GM18499 (cell line): ENCODE measurements around the gene ALDH3B2.
"Not testable (repeated sequence)": the region's sequence is repeated elsewhere in the genome, so short reads cannot be mapped to it uniquely, and the experiment has no call there.

ENCODE experiments used
- ATAC-seq: cut with Tn5 transposase; IDR thresholded peaks from one replicate; pipeline ENCODE4 v1.9.1; 2021; ENCODE audit warnings: moderate number of reproducible peaks; ENCODE audit not compliant: insufficient read depth, unreplicated experiment

The ALDH3B2 gene

DNA sequence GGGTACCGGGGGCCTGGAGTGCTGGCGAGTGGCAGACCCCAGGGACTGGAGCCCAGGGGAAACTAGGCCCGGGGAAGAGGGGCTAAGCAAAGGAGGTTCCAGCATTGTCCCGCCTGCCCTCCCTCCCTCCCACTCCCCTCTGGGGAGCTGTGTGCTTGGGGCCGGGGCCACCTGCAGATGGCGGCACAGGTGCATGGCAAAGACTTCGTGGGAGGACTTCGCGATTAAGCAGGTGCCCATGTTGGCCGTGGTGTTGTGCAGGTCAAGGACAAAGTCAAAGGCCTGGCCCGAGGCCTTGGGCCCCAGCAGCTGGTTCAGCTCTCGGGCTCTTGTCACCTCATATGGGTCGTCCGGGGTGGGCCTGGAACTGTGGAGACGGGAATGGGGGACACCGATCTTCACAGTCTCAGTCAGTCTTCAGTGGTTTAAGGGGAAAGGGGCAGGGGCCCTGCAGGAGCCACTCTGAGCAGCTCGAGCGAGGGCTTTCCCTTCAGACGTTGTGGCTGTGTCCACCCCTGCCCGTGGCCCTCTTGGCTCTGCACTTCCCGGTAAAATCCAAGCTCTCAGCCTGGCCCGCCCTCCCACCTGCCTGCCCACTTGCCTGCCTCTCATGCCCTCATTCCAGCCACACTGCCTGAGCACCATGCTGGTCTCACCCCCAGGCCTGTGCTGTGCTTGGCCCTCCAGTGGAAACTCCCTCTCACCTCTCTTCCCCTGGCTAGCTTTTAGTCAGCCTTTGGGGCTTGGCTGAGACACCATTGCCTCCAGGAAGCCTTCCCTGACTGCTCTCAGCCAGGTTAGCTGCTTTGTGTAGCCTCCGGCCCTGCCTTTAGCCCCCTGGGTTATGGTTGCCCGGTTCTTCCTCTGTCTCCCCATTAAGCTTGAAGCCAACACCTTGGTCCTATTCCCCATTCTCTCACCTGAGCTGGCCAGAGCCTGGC, 28.6 kb downstream of the ALDH3B2 start:
- no peak for ATAC-seq

DNA sequence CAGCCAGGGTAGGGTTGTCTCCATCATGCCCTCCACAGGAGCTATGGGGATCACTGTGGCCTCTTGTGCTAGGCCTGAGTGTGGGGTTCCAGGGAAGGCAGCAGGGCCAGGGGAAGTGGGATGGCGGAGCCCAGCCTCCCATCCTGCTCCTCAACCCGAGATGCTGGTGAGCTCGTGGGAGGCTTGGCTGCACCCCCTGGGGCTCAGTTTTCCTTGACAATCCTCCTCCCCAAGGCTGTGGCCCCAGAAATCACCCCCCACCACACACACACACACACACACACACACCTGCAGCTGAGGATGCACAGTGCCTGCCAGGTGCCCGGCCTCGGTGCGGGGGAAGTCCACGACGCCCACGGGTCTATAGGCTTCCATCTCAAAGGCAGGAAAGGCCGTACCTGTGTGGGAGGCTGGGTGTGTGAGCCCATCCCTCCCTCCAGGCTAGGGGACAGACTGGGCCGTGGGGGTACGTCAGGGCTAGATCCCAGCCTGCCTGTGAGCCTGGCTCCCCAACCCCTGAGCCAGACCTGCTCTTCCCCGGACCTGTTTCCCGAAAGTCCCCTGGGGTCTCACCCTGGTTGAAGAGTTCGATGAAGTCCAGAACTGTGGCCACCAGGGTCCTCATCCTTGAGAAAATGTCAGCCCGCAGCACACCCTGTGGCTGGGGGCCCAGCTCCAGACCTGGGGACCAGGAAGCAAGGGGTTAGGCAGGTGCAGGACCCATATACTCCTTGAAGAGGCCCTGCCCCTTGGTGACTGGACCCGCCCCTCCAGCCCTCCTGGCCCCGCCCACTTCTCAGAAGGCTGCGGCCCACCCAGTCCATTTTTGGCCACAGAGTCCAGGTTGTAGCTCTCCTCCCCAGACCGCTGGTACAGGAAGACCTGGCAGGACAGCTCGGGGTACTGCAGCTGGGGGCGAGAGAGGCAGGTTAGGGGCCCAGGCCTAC, 29.7 kb downstream of the ALDH3B2 start:
- no peak for ATAC-seq

DNA sequence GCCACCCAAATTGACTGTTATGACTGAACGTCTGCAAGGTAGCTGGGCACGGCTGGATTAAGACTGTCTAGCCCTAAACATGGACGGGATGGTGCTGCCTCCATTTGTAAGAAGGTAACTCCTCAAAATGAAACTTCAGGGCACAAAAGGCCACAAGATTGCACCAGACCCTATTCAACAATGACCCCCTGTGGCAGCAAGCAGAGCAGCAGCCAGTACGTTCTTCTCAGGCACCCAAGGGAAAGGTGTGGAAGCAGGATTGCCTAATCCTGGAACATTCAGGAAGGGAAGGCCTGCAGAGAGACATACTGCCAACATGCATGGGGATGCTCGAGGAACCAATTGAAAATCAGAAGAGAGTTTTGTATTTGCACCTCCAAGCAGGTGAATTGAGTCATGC, 30.4 kb downstream of the ALDH3B2 start:
- no peak for ATAC-seq

DNA sequence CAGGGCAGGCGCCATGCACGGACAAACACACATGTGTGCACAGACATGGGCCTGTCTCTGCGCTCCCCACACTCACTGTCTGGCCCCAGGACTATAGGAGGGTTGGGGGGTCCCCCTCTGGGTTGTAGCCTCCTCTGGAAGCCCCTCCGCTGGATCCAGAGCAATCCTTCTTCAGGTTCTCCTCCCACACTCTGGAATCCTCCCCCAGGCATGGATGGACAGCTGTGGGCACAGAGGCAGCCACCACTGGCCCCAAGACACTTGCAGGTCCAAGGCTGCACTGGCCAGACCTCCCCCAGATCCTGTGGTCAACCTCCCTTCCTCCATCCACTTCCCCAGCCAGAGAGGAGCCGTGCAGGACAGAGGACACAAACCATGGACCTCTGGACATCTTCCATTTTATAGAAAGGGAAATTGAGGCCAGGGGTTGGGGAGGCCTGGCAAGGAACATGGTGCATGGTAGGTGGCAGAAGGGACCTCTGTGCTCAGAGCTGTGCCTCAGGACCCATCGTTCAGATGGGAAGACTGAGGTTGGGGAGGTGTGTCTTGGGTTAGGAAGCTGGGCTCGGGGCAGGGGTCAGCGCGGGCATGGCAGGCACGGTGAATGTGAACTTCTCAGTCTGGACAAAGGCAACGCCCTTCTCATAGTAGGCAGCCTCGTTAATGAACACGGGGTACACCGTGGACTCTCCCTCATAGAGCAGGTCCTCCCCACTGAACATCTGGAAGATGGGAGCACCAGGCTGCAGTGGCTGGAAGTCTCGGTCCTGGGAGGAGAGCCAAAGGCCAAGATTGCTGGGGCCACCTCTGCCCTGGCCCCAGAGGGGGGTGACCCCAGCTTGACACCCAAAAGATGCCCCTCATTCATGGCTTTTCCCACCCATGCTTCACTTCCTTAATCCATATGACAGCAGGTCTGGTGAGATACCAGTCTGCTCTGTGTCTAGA, 32.0 kb downstream of the ALDH3B2 start:
- no peak for ATAC-seq

DNA sequence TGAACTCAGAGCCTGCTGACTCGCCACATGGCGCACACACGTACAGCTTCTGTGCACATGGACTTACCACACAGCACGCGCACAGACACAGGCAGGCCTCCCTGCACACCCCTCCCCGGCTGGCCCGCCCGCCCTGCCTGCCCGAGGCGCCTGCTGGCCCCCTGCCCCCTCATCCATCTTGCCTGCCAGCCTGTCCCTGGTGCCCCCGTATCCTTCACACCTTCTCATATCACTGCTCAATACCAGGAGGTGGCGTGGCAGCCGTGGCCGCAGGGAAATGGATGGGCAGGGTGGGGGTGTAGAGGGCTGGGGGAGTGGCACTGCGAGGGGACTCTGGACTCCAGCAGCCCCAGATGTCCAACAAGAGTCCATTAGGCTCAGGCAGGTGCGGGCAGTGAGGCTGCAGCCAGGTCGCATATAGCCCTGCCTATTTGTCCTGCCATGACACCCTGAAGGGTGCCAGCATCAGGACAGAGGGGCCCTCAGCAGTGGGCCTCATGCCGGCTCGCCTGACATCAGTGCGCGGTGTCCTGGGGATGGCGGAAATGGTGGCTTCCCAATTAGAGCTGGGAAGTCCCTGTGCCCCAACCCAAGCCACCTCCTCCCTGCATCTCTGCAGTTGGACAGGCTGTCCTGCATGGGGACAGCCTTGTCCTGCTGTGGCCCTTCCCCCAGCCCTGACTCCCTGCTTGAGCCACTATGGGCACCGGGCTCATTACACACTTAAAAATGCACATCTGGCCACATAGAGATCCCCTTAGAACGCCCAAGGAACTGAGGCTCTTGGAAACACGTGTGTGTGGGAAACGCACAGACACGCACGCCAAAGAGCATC, 32.9 kb downstream of the ALDH3B2 start:
- no peak for ATAC-seq

DNA sequence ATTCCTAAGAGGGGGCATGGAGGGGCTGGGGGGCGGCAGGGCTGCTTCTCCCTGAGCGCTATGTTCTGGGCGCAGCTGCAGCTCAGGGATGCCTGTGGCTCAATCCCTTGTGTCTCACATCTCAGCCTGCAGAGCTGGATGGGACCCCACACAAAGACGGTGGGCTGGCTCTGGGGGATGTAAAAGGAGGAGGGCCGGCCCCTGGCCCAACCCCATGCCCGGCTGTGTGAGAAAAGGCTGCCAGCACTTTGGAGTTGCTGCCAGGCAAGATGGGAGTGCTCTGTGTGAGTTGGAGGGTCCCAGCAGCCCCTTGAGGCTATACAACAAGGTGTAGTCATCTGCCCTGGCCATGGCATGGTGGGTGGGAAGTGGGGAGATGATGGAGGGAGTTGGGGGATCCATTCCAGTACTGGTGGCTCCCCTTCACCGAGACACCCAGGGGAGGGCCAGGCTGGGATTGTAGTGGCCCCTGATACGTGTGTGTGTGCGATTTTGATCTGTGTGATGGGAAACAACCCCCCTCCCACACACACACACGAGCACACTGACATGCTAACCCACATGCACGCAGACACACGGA, 33.6 kb downstream of the ALDH3B2 start:
- no peak for ATAC-seq

DNA sequence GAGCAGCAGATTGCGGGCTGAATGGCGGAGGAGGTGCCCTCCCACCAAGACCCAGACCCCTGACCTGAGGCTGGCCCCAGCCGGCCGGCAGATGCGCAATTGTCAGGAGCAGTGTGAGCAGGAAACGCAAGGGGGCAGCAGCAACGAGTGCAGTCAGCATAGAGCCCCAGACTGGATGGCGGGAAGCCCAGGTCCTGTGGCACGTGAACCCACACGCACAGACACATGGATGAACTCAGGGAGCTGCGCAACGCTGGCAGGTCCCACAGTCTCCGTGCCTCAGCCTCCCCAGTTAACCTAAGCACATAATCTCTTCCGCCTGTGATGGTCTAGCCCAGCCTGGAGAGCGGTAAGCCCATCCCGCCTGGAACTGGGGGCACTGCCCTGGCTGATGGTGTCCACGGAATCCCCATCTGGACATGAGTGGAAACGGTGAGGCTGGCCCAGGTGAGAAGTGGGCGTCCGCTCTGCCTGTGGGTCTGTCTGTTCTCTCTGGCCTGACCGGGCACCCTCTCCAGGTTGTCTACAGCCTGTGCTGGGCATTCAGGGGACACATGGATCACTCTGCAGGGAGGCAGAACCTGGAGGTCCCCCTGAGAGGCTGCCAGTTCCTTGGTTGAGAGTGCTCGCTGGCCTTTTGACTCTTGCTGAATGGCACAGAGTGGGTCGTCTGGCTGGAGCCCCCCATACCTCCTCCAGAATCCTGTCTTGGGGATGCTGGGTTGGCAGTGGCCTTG, 34.2 kb downstream of the ALDH3B2 start:
- no peak for ATAC-seq

DNA sequence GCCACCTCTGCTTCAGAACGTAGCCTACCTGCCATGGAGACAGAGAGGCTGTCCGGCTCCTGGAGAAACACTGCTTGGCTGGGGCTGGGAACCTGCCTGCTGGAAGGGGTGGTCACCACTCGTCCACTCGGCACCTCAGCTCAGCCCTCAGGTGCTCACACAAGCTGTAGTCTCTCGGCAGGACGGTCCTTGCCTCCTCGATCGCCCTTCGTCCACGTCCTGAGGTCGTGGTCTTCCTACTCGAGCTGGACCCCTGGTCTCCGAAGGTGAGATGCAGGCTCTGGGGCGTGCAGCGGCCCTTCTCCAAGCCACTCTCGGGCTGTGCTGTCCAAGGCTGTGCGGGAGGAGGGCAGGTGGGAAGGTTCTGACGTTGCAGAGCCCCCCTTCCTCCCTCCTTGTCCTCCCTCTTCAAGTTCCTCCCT, 35.0 kb downstream of the ALDH3B2 start, which contains the start of gene TBX10:
Gene TBX10 (minus strand): TSS at position 326 of the 422 bp plus-strand sequence. CDS start 291 bp downstream, at position 35.
- no peak for ATAC-seq

DNA sequence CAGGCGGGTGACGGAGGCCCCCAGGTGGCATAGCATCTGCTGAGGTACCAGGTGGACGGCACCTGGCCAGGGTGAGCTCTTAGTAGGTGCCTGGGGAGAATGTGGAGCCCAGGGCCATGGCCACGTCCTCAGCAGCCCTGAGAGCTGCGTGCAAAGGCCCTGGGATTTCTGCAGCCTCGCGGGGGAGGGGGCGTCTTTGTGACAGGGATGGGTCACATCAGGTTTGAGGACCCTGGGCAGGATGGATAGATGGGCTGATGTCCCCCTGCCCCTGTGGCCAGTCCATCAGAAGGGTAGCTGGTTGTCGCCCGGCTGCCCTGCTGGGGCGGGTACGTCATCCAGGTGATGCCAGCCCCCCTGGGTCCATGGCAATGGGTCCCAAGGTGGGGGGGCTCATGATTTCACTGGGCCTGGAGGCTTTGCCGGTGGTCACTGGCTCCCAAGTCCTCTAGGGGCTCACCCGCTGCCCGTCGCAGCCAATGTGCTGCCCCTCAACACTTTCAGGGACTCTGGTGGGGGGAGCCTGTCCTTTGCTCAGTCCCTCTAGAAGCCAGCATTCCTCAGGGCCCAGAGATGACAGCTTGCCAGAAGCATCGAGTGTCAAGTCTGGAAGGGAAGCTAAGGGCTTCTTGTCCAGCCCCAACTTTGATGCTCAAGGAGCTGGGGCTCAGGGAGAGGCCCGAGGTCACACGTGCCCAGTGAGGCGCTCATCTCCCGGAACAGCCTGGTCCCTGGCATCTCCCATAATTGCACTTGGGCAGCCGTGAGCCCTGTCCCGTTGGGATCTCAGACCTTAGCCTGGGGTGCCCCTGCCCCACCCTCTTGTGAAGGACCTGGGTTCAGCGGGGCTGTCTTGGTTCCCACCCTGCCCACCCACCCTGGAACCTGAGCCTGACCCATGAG, 35.6 kb downstream of the ALDH3B2 start:
- no peak for ATAC-seq

DNA sequence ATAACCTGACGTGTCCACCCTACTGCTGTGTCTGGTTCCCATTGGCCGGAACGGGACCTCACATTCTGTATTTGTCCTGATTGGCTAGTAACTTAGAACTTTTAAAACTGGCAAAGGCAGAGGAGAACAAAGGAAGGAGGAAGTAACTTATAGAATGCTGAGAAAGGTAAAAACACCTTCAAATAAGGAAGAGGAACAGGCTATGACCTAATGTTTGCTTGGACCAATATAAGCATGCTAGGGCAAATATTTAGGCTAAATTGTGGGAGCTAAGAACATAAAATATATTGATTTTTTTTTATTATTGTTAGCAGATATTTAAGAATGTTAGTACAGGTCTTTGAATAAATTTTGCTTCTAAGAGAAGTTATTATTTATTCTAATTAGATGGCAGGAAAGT, 37.0 kb downstream of the ALDH3B2 start:
- ATAC-seq = not testable (repeated sequence)

DNA sequence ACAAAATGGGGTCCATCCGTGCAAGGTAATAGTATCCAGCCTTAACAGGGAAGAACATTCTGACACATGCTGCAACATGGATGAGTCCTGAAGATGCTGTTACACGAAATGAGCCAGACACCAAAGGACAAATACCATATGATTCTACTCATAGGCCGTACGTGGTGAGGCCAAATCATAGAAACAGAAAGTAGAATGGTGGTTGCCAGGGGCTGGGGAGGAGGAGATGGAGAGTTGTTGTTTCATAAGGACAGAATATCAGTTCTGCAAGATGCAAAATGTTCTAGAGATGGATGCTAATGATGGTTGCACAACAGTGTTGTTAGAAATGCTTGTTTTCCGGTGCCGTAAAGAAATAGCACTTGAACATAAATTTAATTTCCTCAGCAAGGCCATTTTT, 37.5 kb downstream of the ALDH3B2 start:
- no peak for ATAC-seq

DNA sequence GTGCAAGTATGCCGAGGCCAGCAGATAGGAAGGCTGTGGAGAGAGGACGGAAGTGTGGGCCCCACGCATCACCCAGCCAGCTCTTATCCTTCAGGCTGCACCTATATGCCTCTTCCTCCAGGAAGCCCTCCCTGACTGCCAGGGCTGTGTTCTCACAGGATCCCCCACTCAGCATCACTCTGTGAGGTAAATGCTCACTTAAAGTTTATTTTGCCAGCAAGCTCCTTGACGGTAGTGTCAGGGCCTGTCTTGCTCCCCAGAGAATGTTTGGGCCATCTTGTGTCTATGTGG, 39.2 kb downstream of the ALDH3B2 start:
- ATAC-seq = no peak

DNA sequence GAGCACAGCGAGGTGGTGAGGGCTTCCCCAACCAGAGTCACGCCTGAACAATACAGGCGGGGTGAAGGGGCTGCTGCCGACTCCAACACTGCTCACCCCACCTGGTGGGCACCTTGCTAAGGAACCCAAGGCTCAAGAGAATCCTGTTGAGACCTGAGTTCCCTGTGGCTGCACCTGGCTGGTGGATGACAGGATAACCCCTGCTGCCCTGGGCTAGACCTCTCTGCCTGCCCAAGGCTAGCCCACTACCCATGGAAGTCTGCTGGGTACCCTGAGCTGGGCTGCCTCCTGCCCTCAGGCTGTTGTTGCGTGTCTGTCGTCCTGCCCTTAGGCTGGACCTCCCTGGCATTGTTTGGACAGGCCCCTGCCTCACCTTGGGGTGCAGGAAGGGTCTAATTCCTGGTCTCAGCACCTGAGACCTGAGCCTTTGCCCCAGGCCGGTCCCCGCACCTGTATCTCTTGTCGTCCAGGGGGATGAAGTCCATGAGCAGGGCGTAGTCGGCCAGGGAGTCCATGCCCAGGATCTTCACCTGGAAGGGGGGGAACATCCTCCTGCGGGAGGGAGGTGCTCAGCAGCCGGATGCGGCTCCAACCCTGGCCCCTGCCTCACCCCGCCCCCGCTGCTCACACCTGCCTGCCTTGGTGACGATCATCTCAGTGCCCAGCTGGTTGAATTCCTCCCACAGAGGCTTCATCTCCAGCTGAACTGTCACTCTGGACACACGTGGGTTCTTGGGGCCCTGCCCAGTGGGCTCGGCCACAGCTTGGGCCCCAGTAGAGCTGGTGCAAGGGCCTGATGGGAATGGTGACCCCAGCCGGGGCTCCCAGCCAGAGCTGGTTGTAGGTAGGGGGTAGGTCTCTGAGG, 39.8 kb downstream of the ALDH3B2 start:
- ATAC-seq = no peak

DNA sequence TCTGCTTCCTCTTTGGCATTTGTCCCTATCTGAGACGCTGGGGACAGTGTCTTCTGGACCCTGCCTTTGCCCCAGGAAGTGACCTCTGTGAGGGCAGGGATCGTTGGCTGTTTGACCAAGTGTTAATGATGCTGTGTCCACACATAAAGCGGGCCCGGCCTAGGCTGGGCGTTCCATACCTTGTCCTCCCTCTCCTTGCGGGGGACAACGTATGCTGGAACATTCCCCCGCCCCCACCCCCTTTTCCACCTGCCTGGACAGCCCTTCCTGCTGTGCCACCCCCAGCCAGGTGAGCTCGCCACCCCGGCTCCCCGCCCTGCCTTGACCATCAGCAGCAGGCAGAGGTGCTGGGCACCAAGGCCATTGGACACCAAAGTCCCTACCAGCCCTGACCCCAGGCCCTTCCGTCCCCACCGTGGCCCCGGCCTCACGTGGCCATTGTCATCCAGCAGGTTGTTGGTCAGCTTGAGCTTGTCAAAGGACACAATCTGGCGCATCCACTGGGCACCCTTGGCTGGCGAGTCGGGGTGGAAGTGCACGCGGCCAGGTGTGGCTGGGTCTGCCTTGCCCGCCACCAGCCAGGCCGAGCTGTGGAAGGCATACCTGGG, 40.6 kb downstream of the ALDH3B2 start:
- no peak for ATAC-seq

DNA sequence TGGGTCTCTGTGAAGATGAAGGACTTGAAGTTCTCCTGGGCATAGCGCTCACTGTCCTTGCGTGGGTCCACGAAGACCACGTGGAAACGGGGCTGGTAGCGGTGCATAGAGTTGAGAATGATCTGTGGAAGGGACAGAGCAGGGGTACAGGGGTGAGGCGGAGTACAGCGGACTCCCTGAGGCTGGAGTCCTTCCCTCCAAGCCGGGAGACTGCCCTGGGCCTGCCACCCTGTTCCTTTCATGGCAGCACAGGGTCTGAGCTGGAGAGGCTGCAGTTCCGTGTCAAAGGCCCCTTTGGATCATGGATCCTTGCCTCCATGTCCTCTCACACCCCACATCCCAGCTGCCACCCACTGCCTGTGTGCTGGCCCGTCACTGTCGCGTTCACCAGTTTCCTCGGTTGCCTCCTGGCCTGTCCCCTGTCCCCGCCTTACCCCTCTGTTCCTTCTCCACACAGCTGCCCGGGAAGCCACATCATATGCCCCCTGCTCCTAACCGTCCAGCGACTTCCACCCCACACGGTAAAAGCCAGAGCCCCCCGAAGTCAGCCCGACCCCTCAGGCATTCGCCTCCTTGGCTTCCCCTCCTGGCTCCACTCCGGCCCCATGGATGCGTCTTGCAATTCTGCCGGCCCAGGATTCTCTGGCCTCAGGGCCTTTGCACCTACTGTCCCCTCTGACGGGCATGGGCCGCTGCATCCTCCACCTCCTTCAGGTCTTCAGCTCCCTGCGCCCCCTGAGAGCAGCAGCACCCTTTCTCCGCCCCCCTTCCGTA, 41.3 kb downstream of the ALDH3B2 start:
- ATAC-seq = no peak
